H9 (cell line): ENCODE data around the gene SLC19A1. TPM values are rescaled to one million over a fixed set of nuclear protein-coding genes. Genes with fewer than 3 reads are reported as not detected.

Experiments
- DNase-seq: peaks from one replicate; pipeline ENCODE4 v3.0.0-alpha.2; 2017
- H2AFZ ChIP-seq: one replicate; pipeline ENCODE4 v1.6.1; 2013; ENCODE audit warnings: mild to moderate bottlenecking, low read length, control low read depth, moderate library complexity
- H2AK5ac ChIP-seq: 2 replicates; pipeline ENCODE4 v1.6.1; 2013; ENCODE audit warnings: low read length, control low read depth, mixed read lengths; ENCODE audit not compliant: insufficient read length
- H2BK120ac ChIP-seq: one replicate; pipeline ENCODE4 v1.6.1; 2013; ENCODE audit warnings: low read depth, mild to moderate bottlenecking, low read length, control low read depth, inconsistent platforms; ENCODE audit not compliant: poor library complexity, severe bottlenecking
- H2BK12ac ChIP-seq: 2 replicates; pipeline ENCODE4 v1.6.1; 2013; ENCODE audit warnings: low read length, control low read depth, mixed read lengths, low read depth; ENCODE audit not compliant: insufficient read length
- H2BK15ac ChIP-seq: 2 replicates; pipeline ENCODE4 v1.6.1; 2013; ENCODE audit warnings: low read depth, low read length, control low read depth
- H2BK20ac ChIP-seq: one replicate; pipeline ENCODE4 v1.6.1; 2013; ENCODE audit warnings: low read depth, mild to moderate bottlenecking, low read length, control low read depth, inconsistent platforms; ENCODE audit not compliant: poor library complexity, severe bottlenecking
- H2BK5ac ChIP-seq: 2 replicates; pipeline ENCODE4 v1.6.1; 2013; ENCODE audit warnings: low read length, control low read depth, mixed read lengths; ENCODE audit not compliant: insufficient read length
- H3K14ac ChIP-seq: 2 replicates; pipeline ENCODE4 v1.6.1; 2013; ENCODE audit warnings: low read length, control low read depth; ENCODE audit not compliant: insufficient read depth
- H3K18ac ChIP-seq: 2 replicates; pipeline ENCODE4 v1.6.1; 2013; ENCODE audit warnings: low read depth, mild to moderate bottlenecking, mixed read lengths, low read length, control low read depth; ENCODE audit not compliant: insufficient read length
- H3K23ac ChIP-seq: 2 replicates; pipeline ENCODE4 v1.6.1; 2013; ENCODE audit warnings: low read length, control low read depth, mixed read lengths, low read depth; ENCODE audit not compliant: insufficient read length
- H3K23me2 ChIP-seq: 2 replicates; pipeline ENCODE4 v1.6.1; 2013; ENCODE audit warnings: low read depth, mild to moderate bottlenecking, mixed read lengths, low read length, control low read depth; ENCODE audit not compliant: insufficient read length, poor library complexity, severe bottlenecking
- H3K27ac ChIP-seq: 2 replicates; pipeline ENCODE4 v1.5.1; 2013; ENCODE audit warnings: low read length, control low read depth, mixed read lengths, low read depth; ENCODE audit not compliant: insufficient read length
- H3K27me3 ChIP-seq: 2 replicates; pipeline ENCODE4 v1.6.1; 2013; ENCODE audit warnings: low read length, control low read depth, inconsistent platforms; ENCODE audit not compliant: insufficient read depth
- H3K4ac ChIP-seq: 2 replicates; pipeline ENCODE4 v1.6.1; 2013; ENCODE audit warnings: low read depth, mild to moderate bottlenecking, control low read depth, inconsistent platforms, low read length, moderate library complexity
- H3K4me1 ChIP-seq: 2 replicates; pipeline ENCODE4 v1.6.1; 2013; ENCODE audit warnings: low read length, control low read depth, inconsistent platforms; ENCODE audit not compliant: insufficient read depth
- H3K4me2 ChIP-seq: 2 replicates; pipeline ENCODE4 v1.6.1; 2013; ENCODE audit warnings: low read length, control low read depth, mixed read lengths; ENCODE audit not compliant: insufficient read length, insufficient read depth
- H3K56ac ChIP-seq: 2 replicates; pipeline ENCODE4 v1.6.1; 2013; ENCODE audit warnings: low read depth, mild to moderate bottlenecking, mixed read lengths, low read length, control low read depth; ENCODE audit not compliant: insufficient read length
- H3K79me1 ChIP-seq: 2 replicates; pipeline ENCODE4 v1.6.1; 2013; ENCODE audit warnings: low read depth, mild to moderate bottlenecking, moderate library complexity, low read length, control low read depth, inconsistent platforms; ENCODE audit not compliant: insufficient read depth, poor library complexity, severe bottlenecking
- H3K79me2 ChIP-seq: 2 replicates; pipeline ENCODE4 v1.6.1; 2013; ENCODE audit warnings: low read length, control low read depth, inconsistent platforms; ENCODE audit not compliant: insufficient read depth
- H3K9ac ChIP-seq: 2 replicates; pipeline ENCODE4 v1.6.1; 2013; ENCODE audit warnings: low read length, control low read depth, mixed read lengths; ENCODE audit not compliant: insufficient read length; ENCODE audit errors: extremely low read depth
- H3K9me3 ChIP-seq: one replicate; pipeline ENCODE4 v1.6.1; 2013; ENCODE audit warnings: low read depth, low read length, inconsistent platforms; ENCODE audit not compliant: control insufficient read depth
- H3T11ph ChIP-seq: one replicate; pipeline ENCODE4 v1.6.1; 2013; ENCODE audit warnings: mild to moderate bottlenecking, low read length, control low read depth, inconsistent platforms
- H4K20me1 ChIP-seq: one replicate; pipeline ENCODE4 v1.6.1; 2013; ENCODE audit not compliant: control insufficient read depth, insufficient read length, insufficient read depth
- H4K5ac ChIP-seq: 2 replicates; pipeline ENCODE4 v1.6.1; 2013; ENCODE audit warnings: low read depth, mild to moderate bottlenecking, mixed read lengths, low read length, control low read depth; ENCODE audit not compliant: insufficient read length
- H4K8ac ChIP-seq: replicated peaks from 2 replicates; pipeline ENCODE4 v1.6.1; 2013; ENCODE audit warnings: low read length, control low read depth, mixed read lengths, low read depth; ENCODE audit not compliant: insufficient read length
- H4K91ac ChIP-seq: 2 replicates; pipeline ENCODE4 v1.6.1; 2013; ENCODE audit warnings: low read depth, mild to moderate bottlenecking, moderate library complexity, mixed read lengths, low read length, control low read depth; ENCODE audit not compliant: insufficient read length
- H3K27ac Mint-ChIP-seq, 3 experiments: 2 replicates in 2 of 3; 3 replicates in 1 of 3; pipeline ENCODE4 v1.8.0; 2020 to 2021; ENCODE audit warnings: mixed read lengths in 3 of 3, mild to moderate bottlenecking in 1 of 3, moderate library complexity in 1 of 3
- H3K27me3 Mint-ChIP-seq: 2 replicates; pipeline ENCODE4 v1.8.0; 2021; ENCODE audit warnings: low read depth, mild to moderate bottlenecking, moderate library complexity, mixed read lengths
- H3K36me3 Mint-ChIP-seq, 3 experiments: 2 replicates in 2 of 3; 3 replicates in 1 of 3; pipeline ENCODE4 v1.8.0; 2020 to 2021; ENCODE audit warnings: low read depth in 3 of 3, mixed read lengths in 3 of 3; ENCODE audit not compliant: insufficient read depth in 1 of 3
- H3K4me1 Mint-ChIP-seq, 2 experiments: 2 replicates each; pipeline ENCODE4 v1.8.0; 2020; ENCODE audit warnings: mixed read lengths in 2 of 2
- H3K4me3 Mint-ChIP-seq, 2 experiments: 2 replicates in 1 of 2; 3 replicates in 1 of 2; pipeline ENCODE4 v1.8.0; 2020 to 2021; ENCODE audit warnings: mild to moderate bottlenecking in 2 of 2, mixed read lengths in 2 of 2, moderate library complexity in 1 of 2
- H3K9me3 Mint-ChIP-seq, 2 experiments: 2 replicates in 1 of 2; 3 replicates in 1 of 2; pipeline ENCODE4 v1.8.0; 2020; ENCODE audit warnings: mild to moderate bottlenecking in 2 of 2, mixed read lengths in 2 of 2, moderate library complexity in 1 of 2
- CTCF ChIP-seq: fragments of 200-600 bp; sonication (generic); conservative IDR thresholded peaks from 3 replicates; pipeline ENCODE4 v1.8.0; 2021; ENCODE audit warnings: antibody characterized with exemption, mild to moderate bottlenecking
- WGBS: extraction: QIAGEN DNeasy Blood & Tissue Kit; methylation state at CpG from one replicate; pipeline ENCODE4 v1.1.7; 2013; ENCODE audit warnings: missing lambda C conversion rate, low lambda C conversion rate, mixed read lengths; ENCODE audit not compliant: insufficient read length; ENCODE audit errors: extremely low coverage; 5-methylcytosine and 5-hydroxymethylcytosine counted together
- total RNA-seq: library from RNA; stranded (reverse); gene quantifications from 2 replicates; pipeline ENCODE4 v1.2.1, GENCODE V29; 2021

The SLC19A1 gene
- total RNA-seq, 1 experiment from 2014 or later = 32.4 TPM

- H2BK12ac ChIP-seq = no peak overlapping the region
- no peak overlapping the region for H3K56ac ChIP-seq
- no peaks in the 10 kb centered on the region for H3K9me3 ChIP-seq
- H4K20me1 ChIP-seq = no peaks in the 10 kb centered on the region
- Mint-ChIP-seq H3K9me3 (no peaks in the 10 kb centered on the region), H3K27me3 (peaks cover 14% of the 10 kb centered on the region), H3K4me3 (no peak overlapping the region), H3K27ac (no peak overlapping the region; a peak in 1 of 7 replicates), H3K36me3 (no peaks in the 10 kb centered on the region), H3K4me1 (peaks cover 2 to 9% of the 10 kb centered on the region in 2 experiments; a peak in 3 of 4 replicates)
- H3K79me2 ChIP-seq = no peaks in the 10 kb centered on the region
- H4K8ac ChIP-seq = no peak overlapping the region
- peaks cover 4% of the 10 kb centered on the region; the same call in 1 of the 2 replicates for H3K4me1 ChIP-seq
- H4K91ac ChIP-seq = no peak overlapping the region
- WGBS = no CpG with 5 or more reads among the region's 21 CpGs
- no peak overlapping the region for H3T11ph ChIP-seq
- H3K9ac ChIP-seq = no peak overlapping the region
- H3K27me3 ChIP-seq = no peaks in the 10 kb centered on the region
- H3K27ac ChIP-seq = no peak overlapping the region
- H3K14ac ChIP-seq = no peak overlapping the region
- no peak overlapping the region for H2BK20ac ChIP-seq
- H2BK5ac ChIP-seq = no peak overlapping the region
- no peak for TF ChIP-seq CTCF
- H3K18ac ChIP-seq = no peak overlapping the region
- H2AFZ ChIP-seq = no peak overlapping the region
- H2BK120ac ChIP-seq = no peak overlapping the region
- no peaks in the 10 kb centered on the region for H3K23me2 ChIP-seq
- no peak overlapping the region for H2BK15ac ChIP-seq
- no peak for DNase-seq
- H2AK5ac ChIP-seq = no peak overlapping the region
- H4K5ac ChIP-seq = no peak overlapping the region
- no peaks in the 10 kb centered on the region for H3K79me1 ChIP-seq
- no peak overlapping the region for H3K23ac ChIP-seq
- no peak overlapping the region for H3K4me2 ChIP-seq
- H3K4ac ChIP-seq = no peak overlapping the region
Observed at GRCh38 chr21:45575993-45576837, 34.0 kb upstream of the SLC19A1 start.
